ENCODE data around the gene NFATC3.

DNA sequence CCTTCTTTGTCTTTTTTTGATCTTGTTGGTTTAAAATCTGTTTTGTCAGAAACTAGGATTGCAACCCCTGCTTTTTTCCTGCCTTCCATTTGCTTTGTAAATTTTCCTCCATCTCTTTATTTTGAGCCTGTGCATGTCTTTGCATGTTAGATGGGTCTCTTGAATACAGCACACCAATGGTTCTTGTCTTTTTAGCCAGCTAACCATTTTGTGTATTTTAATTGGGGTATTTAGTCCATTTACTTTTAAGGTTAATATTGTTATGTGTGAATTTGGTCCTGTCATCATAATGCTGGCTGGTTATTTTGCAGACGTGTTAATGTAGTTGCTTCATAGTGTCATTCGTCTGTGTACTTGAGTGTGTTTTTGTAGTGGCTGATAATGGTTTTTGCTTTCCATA, 26.2 kb downstream of the NFATC3 start:
- TF ChIP-seq CTCF (IDR thresholded peaks at IDR 0.05): no peak
- no peak for TF ChIP-seq EZH2phosphoT487 (IDR thresholded peaks at IDR 0.05)

All from neural progenitor cell (in vitro differentiated cells).